Fibroblast of pulmonary artery (primary cell): ENCODE data around the gene PPP1CA.
A peak's percentile ranks its signal among the peaks of the same experiment; 100 is the strongest.

Experiments
- DNase-seq: peaks from one replicate; pipeline ENCODE4 v3.0.0-alpha.2; 2010; ENCODE audit warnings: low read depth
- H3K4me3 ChIP-seq: replicated peaks from 2 replicates; pipeline ENCODE4 v1.5.1; 2011; ENCODE audit warnings: low read depth, mild to moderate bottlenecking, control low read depth, low read length, moderate library complexity
- CTCF ChIP-seq: IDR thresholded peaks from 2 replicates; pipeline ENCODE4 v1.5.1; 2011; ENCODE audit warnings: mild to moderate bottlenecking, control low read depth, low read length, inconsistent platforms; ENCODE audit errors: missing control alignments

Gene PPP1CA

GRCh38 chr11:67364169-67364568, 37.5 kb downstream of the PPP1CA start:
- no peak for DNase-seq
- no peak overlapping the region for H3K4me3 ChIP-seq
- no peak for TF ChIP-seq CTCF

GRCh38 chr11:67357831-67358670, 43.6 kb downstream of the PPP1CA start:
- TF ChIP-seq CTCF: no peak

GRCh38 chr11:67356864-67357561, 44.6 kb downstream of the PPP1CA start:
- TF ChIP-seq CTCF: peak; percentile 99
- no peak overlapping the region for H3K4me3 ChIP-seq

More at GRCh38 chr11:67357831-67358670, 43.6 kb downstream of the PPP1CA start:
- H3K4me3 ChIP-seq: no peak overlapping the region
- peak; percentile 49 for DNase-seq

GRCh38 chr11:67356387-67356863, 45.2 kb downstream of the PPP1CA start:
- H3K4me3 ChIP-seq: no peak overlapping the region
- no peak for DNase-seq
- TF ChIP-seq CTCF: no peak

More at GRCh38 chr11:67356864-67357561, 44.6 kb downstream of the PPP1CA start:
- peak; percentile 85 for DNase-seq

- no peak for DNase-seq
- H3K4me3 ChIP-seq: no peak overlapping the region
- no peak for TF ChIP-seq CTCF
Measured at GRCh38 chr11:67355794-67356386, 45.8 kb downstream of the PPP1CA start.

- no peak for TF ChIP-seq CTCF
- no peak for DNase-seq
- H3K4me3 ChIP-seq: no peak overlapping the region
Measured at GRCh38 chr11:67355023-67355793, 46.5 kb downstream of the PPP1CA start.
